ENCODE results near the gene DACH2. TPM values are rescaled to one million over a fixed set of nuclear protein-coding genes. Genes with fewer than 3 reads are reported as not detected.

The DACH2 gene
- total RNA-seq, 1 donor from 2014 or later, result 0.26 TPM

GRCh38 chrX:86137071-86137470, 11.2 kb upstream of the DACH2 start:
- FAIRE-seq (no peak), DNase-seq (ENCODE audit: low read depth) (peak; percentile 67)
- Histone ChIP-seq H3K4me3 (ENCODE audit: low read depth, low read length) (no peak overlapping the region), H3K36me3 (ENCODE audit: control insufficient read depth, insufficient read depth, low read length) (no peaks in the 10 kb centered on the region), H3K27me3 (ENCODE audit: control insufficient read depth, insufficient read depth, low read length) (no peaks in the 10 kb centered on the region)
- no peak for TF ChIP-seq CTCF (IDR thresholded peaks at IDR 0.05; ENCODE audit: insufficient read depth, low read length, severe bottlenecking)

- Histone ChIP-seq H3K27me3 (ENCODE audit: control insufficient read depth, insufficient read depth, low read length) (no peaks in the 10 kb centered on the region), H3K4me3 (ENCODE audit: low read depth, low read length) (no peak overlapping the region), H3K36me3 (ENCODE audit: control insufficient read depth, insufficient read depth, low read length) (no peaks in the 10 kb centered on the region)
- FAIRE-seq (no peak), DNase-seq (ENCODE audit: low read depth) (peak; percentile 76)
- no peak for TF ChIP-seq CTCF (IDR thresholded peaks at IDR 0.05; ENCODE audit: insufficient read depth, low read length, severe bottlenecking)
Observed at GRCh38 chrX:86141786-86142185, 6.5 kb upstream of the DACH2 start.

GRCh38 chrX:86146102-86146501, 2.1 kb upstream of the DACH2 start:
- TF ChIP-seq CTCF (IDR thresholded peaks at IDR 0.05; ENCODE audit: insufficient read depth, low read length, severe bottlenecking), result no peak
- H3K27me3 ChIP-seq (ENCODE audit: control insufficient read depth, insufficient read depth, low read length), result peaks cover 2% of the 10 kb centered on the region
- FAIRE-seq (no peak), DNase-seq (ENCODE audit: low read depth) (no peak)
- no peak overlapping the region for H3K4me3 ChIP-seq (ENCODE audit: low read depth, low read length)
- H3K36me3 ChIP-seq (ENCODE audit: control insufficient read depth, insufficient read depth, low read length), result no peaks in the 10 kb centered on the region

GRCh38 chrX:86148594-86148993, 343 bp downstream of the DACH2 start:
- DNase-seq (ENCODE audit: low read depth), result no peak
- Histone ChIP-seq H3K36me3 (ENCODE audit: control insufficient read depth, insufficient read depth, low read length) (no peaks in the 10 kb centered on the region), H3K27me3 (ENCODE audit: control insufficient read depth, insufficient read depth, low read length) (peaks cover 2% of the 10 kb centered on the region), H3K4me3 (ENCODE audit: low read depth, low read length) (peak overlapping the region; percentile 53)
- FAIRE-seq, result no peak
- TF ChIP-seq CTCF (IDR thresholded peaks at IDR 0.05; ENCODE audit: insufficient read depth, low read length, severe bottlenecking), result no peak

- no peaks in the 10 kb centered on the region for H3K36me3 ChIP-seq (ENCODE audit: control insufficient read depth, insufficient read depth, low read length)
- FAIRE-seq (no peak), DNase-seq (ENCODE audit: low read depth) (no peak)
- H3K27me3 ChIP-seq (ENCODE audit: control insufficient read depth, insufficient read depth, low read length), result peaks cover 2% of the 10 kb centered on the region
- H3K4me3 ChIP-seq (ENCODE audit: low read depth, low read length), result peak overlapping the region; percentile 53
- no peak for TF ChIP-seq CTCF (IDR thresholded peaks at IDR 0.05; ENCODE audit: insufficient read depth, low read length, severe bottlenecking)
Observed at GRCh38 chrX:86149119-86149518, 868 bp downstream of the DACH2 start.

GRCh38 chrX:86154553-86154952, 6.3 kb downstream of the DACH2 start:
- DNase-seq (ENCODE audit: low read depth), result no peak
- TF ChIP-seq CTCF (IDR thresholded peaks at IDR 0.05; ENCODE audit: insufficient read depth, low read length, severe bottlenecking), result no peak
- no peak for FAIRE-seq

More at GRCh38 chrX:86154553-86154952, 6.3 kb downstream of the DACH2 start:
- H3K36me3 ChIP-seq (ENCODE audit: control insufficient read depth, insufficient read depth, low read length), result no peaks in the 10 kb centered on the region
- H3K27me3 ChIP-seq (ENCODE audit: control insufficient read depth, insufficient read depth, low read length), result no peaks in the 10 kb centered on the region
- H3K4me3 ChIP-seq (ENCODE audit: low read depth, low read length), result no peak overlapping the region
